ENCODE data around the gene TMBIM4. TPM values are rescaled to one million over a fixed set of nuclear protein-coding genes. Genes with fewer than 3 reads are reported as not detected.

The TMBIM4 gene
- total and polyA plus RNA-seq, 2 of the 4 experiments (the other 2 are of a cell fraction): 38.7 to 59.3 TPM

GRCh38 chr12:66118240-66118891, 51.4 kb downstream of the TMBIM4 start:
- H3K9me3 ChIP-seq (ENCODE audit: control insufficient read depth, insufficient read depth, low read length): no peaks in the 10 kb centered on the region
- no peak overlapping the region for H2BK5ac ChIP-seq (ENCODE audit: low read depth, low read length, poor library complexity, severe bottlenecking)
- H2BK15ac ChIP-seq (ENCODE audit: low read depth, low read length): no peak overlapping the region
- BruUV-seq (replicated peaks): no TSS peak
- no CpG with 5 or more reads among the region's 9 CpGs for WGBS, 2 experiments (ENCODE audit: extremely low coverage in 2 of 2, insufficient read length in 1 of 2)
- no peak overlapping the region for H4K8ac ChIP-seq (ENCODE audit: low read depth in 2 of 2, low read length in 2 of 2)
- H3K9ac ChIP-seq (ENCODE audit: low read depth, low read length): no peak overlapping the region
- ATAC-seq (ENCODE audit: low read depth) (peak; percentile 70; the same call in 1 of the 2 replicates), DNase-seq (peak; percentile 76)
- intact Hi-C loops (cut with micrococcal nuclease): no loop called here
- H3K27me3 ChIP-seq (ENCODE audit: control insufficient read depth, insufficient read depth, low read length): no peaks in the 10 kb centered on the region
- H4K5ac ChIP-seq (ENCODE audit: low read depth, low read length): no peak overlapping the region
- no peak overlapping the region for H3K23ac ChIP-seq (ENCODE audit: low read depth, low read length)
- H3K4ac ChIP-seq (ENCODE audit: low read depth, low read length): no peak overlapping the region
- H2AFZ ChIP-seq (replicated peaks; ENCODE audit: low read length, poor library complexity): no peak overlapping the region
- no peaks in the 10 kb centered on the region for H4K20me1 ChIP-seq (ENCODE audit: insufficient read depth, low read length)
- no peak overlapping the region for H3K18ac ChIP-seq (ENCODE audit: low read depth, low read length)
- no peak overlapping the region for H3K56ac ChIP-seq (ENCODE audit: extremely low read depth, insufficient read depth, low read length)
- in situ Hi-C loops (cut with MboI; ENCODE audit: low sequenced_read_pairs): no loop called here
- H3K36me3 ChIP-seq (ENCODE audit: control insufficient read depth, insufficient read depth, low read length): peaks cover 8% of the 10 kb centered on the region
- ChIA-PET CTCF (interaction anchor here (0.7 kb wide), 1 partner anchor 168 kb away, joined by 5 read pairs; no protein-coding TSS in a partner anchor), POLR2A (ENCODE audit: unreplicated experiment) (interaction anchor here (0.6 kb wide), 1 partner anchor 806 kb away, joined by 5 read pairs; no protein-coding TSS in a partner anchor)
- TF ChIP-seq MAFK (IDR thresholded peaks at IDR 0.05; ENCODE audit: low read depth, low read length) (no peak), ELK1 (IDR thresholded peaks at IDR 0.05; ENCODE audit: borderline replicate concordance, low read depth, low read length) (no peak), USF2 (IDR thresholded peaks at IDR 0.05; ENCODE audit: low read depth, low read length) (no peak), MXI1 (IDR thresholded peaks at IDR 0.05; ENCODE audit: borderline replicate concordance, low read depth, low read length) (no peak), CEBPB (IDR thresholded peaks at IDR 0.05; ENCODE audit: low read depth, low read length) (peak; percentile 68), MAZ (IDR thresholded peaks at IDR 0.05; ENCODE audit: borderline replicate concordance, low read depth, low read length) (no peak), CHD1 (IDR thresholded peaks at IDR 0.05; ENCODE audit: low read depth, low read length) (no peak), RFX5 (IDR thresholded peaks at IDR 0.05; ENCODE audit: low read depth, low read length) (no peak), BHLHE40 (IDR thresholded peaks at IDR 0.05; ENCODE audit: low read depth, low read length) (peak; percentile 54; the same call in 1 of the 2 replicates), NFE2L2 (IDR thresholded peaks at IDR 0.05; ENCODE audit: low read depth, low read length) (no peak), RAD21 (IDR thresholded peaks at IDR 0.05; ENCODE audit: low read length) (no peak), SMC3 (IDR thresholded peaks at IDR 0.05; ENCODE audit: low read depth, low read length) (no peak), RCOR1 (IDR thresholded peaks at IDR 0.05; ENCODE audit: insufficient replicate concordance, low read length) (no peak), CTCF (conservative IDR thresholded peaks at IDR 0.05; ENCODE audit: low read depth, low read length) (no peak), POLR2A (IDR thresholded peaks at IDR 0.05; ENCODE audit: low read depth, low read length) (no peak), FOS (IDR thresholded peaks at IDR 0.05; ENCODE audit: low read depth, low read length) (no peak)
- no peaks in the 10 kb centered on the region for H3K79me1 ChIP-seq (ENCODE audit: low read depth in 1 of 2, low read length in 2 of 2)
- dilution Hi-C loops (cut with HindIII; ENCODE audit: low sequenced_read_pairs, unreplicated experiment): no loop called here
- H4K91ac ChIP-seq (ENCODE audit: insufficient read depth, low read depth, low read length): no peak overlapping the region
- no peak overlapping the region for H3K4me3 ChIP-seq (ENCODE audit: insufficient read depth, low read depth, low read length)
- no peak overlapping the region for H2BK120ac ChIP-seq (ENCODE audit: low read depth, low read length)
- no peaks in the 10 kb centered on the region for H3K4me1 ChIP-seq (ENCODE audit: control insufficient read depth, insufficient read depth, low read length)
- no peak overlapping the region for H2AK5ac ChIP-seq (ENCODE audit: low read depth, low read length)
- peaks cover 4% of the 10 kb centered on the region; the same call in 1 of the 2 replicates for H3K9me1 ChIP-seq (ENCODE audit: insufficient read depth, low read length)
- no peak overlapping the region for H3K14ac ChIP-seq (replicated peaks; ENCODE audit: low read depth, low read length)
- H3K4me2 ChIP-seq (ENCODE audit: low read depth, low read length): no peak overlapping the region
- H3K27ac ChIP-seq (ENCODE audit: insufficient read depth, low read length): no peak overlapping the region
- no peak overlapping the region for H2BK20ac ChIP-seq (ENCODE audit: low read depth, low read length)
- no peak overlapping the region for H2AK9ac ChIP-seq (replicated peaks; ENCODE audit: low read depth, low read length, poor library complexity)

Data from IMR-90 (cell line).